H9 (cell line): ENCODE results near the gene PHF20. TPM values are rescaled to one million over a fixed set of nuclear protein-coding genes. Genes with fewer than 3 reads are reported as not detected.
A peak's percentile ranks its signal among the peaks of the same experiment; 100 is the strongest.

Experiments
- DNase-seq: peaks from one replicate; pipeline ENCODE4 v3.0.0-alpha.2; 2017
- H2AFZ ChIP-seq: one replicate; pipeline ENCODE4 v1.6.1; 2013; ENCODE audit warnings: mild to moderate bottlenecking, low read length, control low read depth, moderate library complexity
- H2AK5ac ChIP-seq: 2 replicates; pipeline ENCODE4 v1.6.1; 2013; ENCODE audit warnings: low read length, control low read depth, mixed read lengths; ENCODE audit not compliant: insufficient read length
- H2BK120ac ChIP-seq: one replicate; pipeline ENCODE4 v1.6.1; 2013; ENCODE audit warnings: low read depth, mild to moderate bottlenecking, low read length, control low read depth, inconsistent platforms; ENCODE audit not compliant: poor library complexity, severe bottlenecking
- H2BK12ac ChIP-seq: 2 replicates; pipeline ENCODE4 v1.6.1; 2013; ENCODE audit warnings: low read length, control low read depth, mixed read lengths, low read depth; ENCODE audit not compliant: insufficient read length
- H2BK15ac ChIP-seq: 2 replicates; pipeline ENCODE4 v1.6.1; 2013; ENCODE audit warnings: low read depth, low read length, control low read depth
- H2BK20ac ChIP-seq: one replicate; pipeline ENCODE4 v1.6.1; 2013; ENCODE audit warnings: low read depth, mild to moderate bottlenecking, low read length, control low read depth, inconsistent platforms; ENCODE audit not compliant: poor library complexity, severe bottlenecking
- H2BK5ac ChIP-seq: 2 replicates; pipeline ENCODE4 v1.6.1; 2013; ENCODE audit warnings: low read length, control low read depth, mixed read lengths; ENCODE audit not compliant: insufficient read length
- H3K14ac ChIP-seq: 2 replicates; pipeline ENCODE4 v1.6.1; 2013; ENCODE audit warnings: low read length, control low read depth; ENCODE audit not compliant: insufficient read depth
- H3K18ac ChIP-seq: 2 replicates; pipeline ENCODE4 v1.6.1; 2013; ENCODE audit warnings: low read depth, mild to moderate bottlenecking, mixed read lengths, low read length, control low read depth; ENCODE audit not compliant: insufficient read length
- H3K23ac ChIP-seq: 2 replicates; pipeline ENCODE4 v1.6.1; 2013; ENCODE audit warnings: low read length, control low read depth, mixed read lengths, low read depth; ENCODE audit not compliant: insufficient read length
- H3K23me2 ChIP-seq: 2 replicates; pipeline ENCODE4 v1.6.1; 2013; ENCODE audit warnings: low read depth, mild to moderate bottlenecking, mixed read lengths, low read length, control low read depth; ENCODE audit not compliant: insufficient read length, poor library complexity, severe bottlenecking
- H3K27ac ChIP-seq: 2 replicates; pipeline ENCODE4 v1.5.1; 2013; ENCODE audit warnings: low read length, control low read depth, mixed read lengths, low read depth; ENCODE audit not compliant: insufficient read length
- H3K27me3 ChIP-seq: 2 replicates; pipeline ENCODE4 v1.6.1; 2013; ENCODE audit warnings: low read length, control low read depth, inconsistent platforms; ENCODE audit not compliant: insufficient read depth
- H3K4ac ChIP-seq: 2 replicates; pipeline ENCODE4 v1.6.1; 2013; ENCODE audit warnings: low read depth, mild to moderate bottlenecking, control low read depth, inconsistent platforms, low read length, moderate library complexity
- H3K4me1 ChIP-seq: 2 replicates; pipeline ENCODE4 v1.6.1; 2013; ENCODE audit warnings: low read length, control low read depth, inconsistent platforms; ENCODE audit not compliant: insufficient read depth
- H3K4me2 ChIP-seq: 2 replicates; pipeline ENCODE4 v1.6.1; 2013; ENCODE audit warnings: low read length, control low read depth, mixed read lengths; ENCODE audit not compliant: insufficient read length, insufficient read depth
- H3K56ac ChIP-seq: 2 replicates; pipeline ENCODE4 v1.6.1; 2013; ENCODE audit warnings: low read depth, mild to moderate bottlenecking, mixed read lengths, low read length, control low read depth; ENCODE audit not compliant: insufficient read length
- H3K79me1 ChIP-seq: 2 replicates; pipeline ENCODE4 v1.6.1; 2013; ENCODE audit warnings: low read depth, mild to moderate bottlenecking, moderate library complexity, low read length, control low read depth, inconsistent platforms; ENCODE audit not compliant: insufficient read depth, poor library complexity, severe bottlenecking
- H3K79me2 ChIP-seq: 2 replicates; pipeline ENCODE4 v1.6.1; 2013; ENCODE audit warnings: low read length, control low read depth, inconsistent platforms; ENCODE audit not compliant: insufficient read depth
- H3K9ac ChIP-seq: 2 replicates; pipeline ENCODE4 v1.6.1; 2013; ENCODE audit warnings: low read length, control low read depth, mixed read lengths; ENCODE audit not compliant: insufficient read length; ENCODE audit errors: extremely low read depth
- H3K9me3 ChIP-seq: one replicate; pipeline ENCODE4 v1.6.1; 2013; ENCODE audit warnings: low read depth, low read length, inconsistent platforms; ENCODE audit not compliant: control insufficient read depth
- H3T11ph ChIP-seq: one replicate; pipeline ENCODE4 v1.6.1; 2013; ENCODE audit warnings: mild to moderate bottlenecking, low read length, control low read depth, inconsistent platforms
- H4K20me1 ChIP-seq: one replicate; pipeline ENCODE4 v1.6.1; 2013; ENCODE audit not compliant: control insufficient read depth, insufficient read length, insufficient read depth
- H4K5ac ChIP-seq: 2 replicates; pipeline ENCODE4 v1.6.1; 2013; ENCODE audit warnings: low read depth, mild to moderate bottlenecking, mixed read lengths, low read length, control low read depth; ENCODE audit not compliant: insufficient read length
- H4K8ac ChIP-seq: replicated peaks from 2 replicates; pipeline ENCODE4 v1.6.1; 2013; ENCODE audit warnings: low read length, control low read depth, mixed read lengths, low read depth; ENCODE audit not compliant: insufficient read length
- H4K91ac ChIP-seq: 2 replicates; pipeline ENCODE4 v1.6.1; 2013; ENCODE audit warnings: low read depth, mild to moderate bottlenecking, moderate library complexity, mixed read lengths, low read length, control low read depth; ENCODE audit not compliant: insufficient read length
- H3K27ac Mint-ChIP-seq, 3 experiments: 2 replicates in 2 of 3; 3 replicates in 1 of 3; pipeline ENCODE4 v1.8.0; 2020 to 2021; ENCODE audit warnings: mixed read lengths in 3 of 3, mild to moderate bottlenecking in 1 of 3, moderate library complexity in 1 of 3
- H3K27me3 Mint-ChIP-seq: 2 replicates; pipeline ENCODE4 v1.8.0; 2021; ENCODE audit warnings: low read depth, mild to moderate bottlenecking, moderate library complexity, mixed read lengths
- H3K36me3 Mint-ChIP-seq, 3 experiments: 2 replicates in 2 of 3; 3 replicates in 1 of 3; pipeline ENCODE4 v1.8.0; 2020 to 2021; ENCODE audit warnings: low read depth in 3 of 3, mixed read lengths in 3 of 3; ENCODE audit not compliant: insufficient read depth in 1 of 3
- H3K4me1 Mint-ChIP-seq, 2 experiments: 2 replicates each; pipeline ENCODE4 v1.8.0; 2020; ENCODE audit warnings: mixed read lengths in 2 of 2
- H3K4me3 Mint-ChIP-seq, 2 experiments: 2 replicates in 1 of 2; 3 replicates in 1 of 2; pipeline ENCODE4 v1.8.0; 2020 to 2021; ENCODE audit warnings: mild to moderate bottlenecking in 2 of 2, mixed read lengths in 2 of 2, moderate library complexity in 1 of 2
- H3K9me3 Mint-ChIP-seq, 2 experiments: 2 replicates in 1 of 2; 3 replicates in 1 of 2; pipeline ENCODE4 v1.8.0; 2020; ENCODE audit warnings: mild to moderate bottlenecking in 2 of 2, mixed read lengths in 2 of 2, moderate library complexity in 1 of 2
- WGBS: extraction: QIAGEN DNeasy Blood & Tissue Kit; methylation state at CpG from one replicate; pipeline ENCODE4 v1.1.7; 2013; ENCODE audit warnings: missing lambda C conversion rate, low lambda C conversion rate, mixed read lengths; ENCODE audit not compliant: insufficient read length; ENCODE audit errors: extremely low coverage; 5-methylcytosine and 5-hydroxymethylcytosine counted together
- total RNA-seq: library from RNA; stranded (reverse); gene quantifications from 2 replicates; pipeline ENCODE4 v1.2.1, GENCODE V29; 2021
- TF ChIP-seq, protein P1 (sequence below): fragments of 200-600 bp; sonication (generic); conservative IDR thresholded peaks from 3 replicates; pipeline ENCODE4 v1.8.0; 2021; ENCODE audit warnings: antibody characterized with exemption, mild to moderate bottlenecking

Gene PHF20
- total RNA-seq, 1 experiment from 2014 or later: 50.3 TPM

DNA sequence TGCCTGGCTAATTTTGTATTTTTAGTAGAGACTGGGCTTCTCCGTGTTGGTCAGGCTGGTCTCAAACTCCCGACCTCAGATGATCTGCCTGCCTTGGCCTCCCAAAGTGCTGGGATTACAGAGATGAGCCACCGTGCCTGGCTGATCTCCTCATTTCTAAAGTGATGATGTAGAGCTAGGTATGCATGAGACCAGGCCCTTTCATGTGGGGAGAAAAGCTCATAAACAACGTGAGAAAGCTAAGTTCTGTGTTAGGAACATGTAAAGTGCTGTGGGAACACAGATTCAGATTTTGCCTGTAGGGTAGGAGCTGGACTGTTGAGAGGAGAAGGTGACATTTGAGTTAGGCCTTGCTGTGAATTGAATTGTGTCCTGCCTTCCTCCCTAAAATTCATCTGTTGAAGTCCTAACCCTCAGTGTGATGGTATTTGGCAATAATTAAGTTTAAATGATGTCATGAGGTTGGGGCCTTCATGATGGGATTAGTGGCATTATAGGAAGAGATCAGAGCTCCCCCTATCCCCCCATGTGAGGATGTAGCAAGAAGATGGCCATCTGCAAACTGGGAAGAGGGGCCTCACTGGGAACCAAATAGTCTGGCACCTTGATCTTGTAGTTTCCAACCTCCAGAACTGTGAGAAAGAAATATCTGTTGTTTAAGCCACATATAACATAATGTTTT, 133.3 kb downstream of the PHF20 start:
- Mint-ChIP-seq H3K4me3 (no peak overlapping the region), H3K27ac (peak overlapping the region in 1 of 3 experiments; percentile 68; a peak in 1 of 7 replicates), H3K27me3 (no peaks in the 10 kb centered on the region), H3K36me3 (peaks cover 16 to 46% (median 34%) of the 10 kb centered on the region in 3 experiments; a peak in 6 of 7 replicates), H3K9me3 (no peaks in the 10 kb centered on the region), H3K4me1 (peaks cover 20 to 34% of the 10 kb centered on the region in 2 experiments)
- no CpG with 5 or more reads among the region's 4 CpGs for WGBS
- Histone ChIP-seq H3K79me2 (no peaks in the 10 kb centered on the region), H3K18ac (no peak overlapping the region), H3K79me1 (no peaks in the 10 kb centered on the region), H3K9me3 (no peaks in the 10 kb centered on the region), H2BK12ac (no peak overlapping the region), H2AK5ac (no peak overlapping the region), H4K91ac (no peak overlapping the region), H2BK20ac (no peak overlapping the region), H4K5ac (no peak overlapping the region), H2AFZ (no peak overlapping the region), H3K9ac (no peak overlapping the region), H4K20me1 (no peaks in the 10 kb centered on the region), H3K27ac (no peak overlapping the region), H3K27me3 (no peaks in the 10 kb centered on the region), H3K14ac (no peak overlapping the region), H2BK15ac (no peak overlapping the region), H3K56ac (no peak overlapping the region), H3K23ac (no peak overlapping the region), H3K4me2 (no peak overlapping the region), H4K8ac (no peak overlapping the region), H2BK120ac (no peak overlapping the region), H3K23me2 (no peaks in the 10 kb centered on the region), H2BK5ac (no peak overlapping the region), H3K4ac (no peak overlapping the region), H3T11ph (no peak overlapping the region), H3K4me1 (peaks cover 11% of the 10 kb centered on the region)
- no peak for DNase-seq
- TF ChIP-seq, protein P1, sequence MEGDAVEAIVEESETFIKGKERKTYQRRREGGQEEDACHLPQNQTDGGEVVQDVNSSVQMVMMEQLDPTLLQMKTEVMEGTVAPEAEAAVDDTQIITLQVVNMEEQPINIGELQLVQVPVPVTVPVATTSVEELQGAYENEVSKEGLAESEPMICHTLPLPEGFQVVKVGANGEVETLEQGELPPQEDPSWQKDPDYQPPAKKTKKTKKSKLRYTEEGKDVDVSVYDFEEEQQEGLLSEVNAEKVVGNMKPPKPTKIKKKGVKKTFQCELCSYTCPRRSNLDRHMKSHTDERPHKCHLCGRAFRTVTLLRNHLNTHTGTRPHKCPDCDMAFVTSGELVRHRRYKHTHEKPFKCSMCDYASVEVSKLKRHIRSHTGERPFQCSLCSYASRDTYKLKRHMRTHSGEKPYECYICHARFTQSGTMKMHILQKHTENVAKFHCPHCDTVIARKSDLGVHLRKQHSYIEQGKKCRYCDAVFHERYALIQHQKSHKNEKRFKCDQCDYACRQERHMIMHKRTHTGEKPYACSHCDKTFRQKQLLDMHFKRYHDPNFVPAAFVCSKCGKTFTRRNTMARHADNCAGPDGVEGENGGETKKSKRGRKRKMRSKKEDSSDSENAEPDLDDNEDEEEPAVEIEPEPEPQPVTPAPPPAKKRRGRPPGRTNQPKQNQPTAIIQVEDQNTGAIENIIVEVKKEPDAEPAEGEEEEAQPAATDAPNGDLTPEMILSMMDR: no peak
